HTR-8/SVneo (cell line): ENCODE results near the gene ACOT7.
"Not testable (repeated sequence)": the region's sequence is repeated elsewhere in the genome, so short reads cannot be mapped to it uniquely, and the experiment has no call there.

ENCODE experiments used
- DNase-seq: peaks from one replicate; pipeline ENCODE4 v3.0.0; 2011; ENCODE audit warnings: low spot score, mixed read lengths; ENCODE audit not compliant: insufficient read length
- FAIRE-seq: peaks from 2 replicates; lab custom pipeline; 2011; peaks lifted over from hg19 to GRCh38; lab: Jason Lieb, UNC

ACOT7 gene

GRCh38 chr1:6393400-6394187, at the start of gene ACOT7:
TSS of gene ACOT7 (minus strand) at chr1:6393767. CDS start at chr1:6393399, 368 bp downstream.
- peak; percentile 78 for DNase-seq
- no peak for FAIRE-seq

GRCh38 chr1:6441586-6441985, 48.0 kb upstream of the ACOT7 start:
- FAIRE-seq = no peak
- no peak for DNase-seq

DNA sequence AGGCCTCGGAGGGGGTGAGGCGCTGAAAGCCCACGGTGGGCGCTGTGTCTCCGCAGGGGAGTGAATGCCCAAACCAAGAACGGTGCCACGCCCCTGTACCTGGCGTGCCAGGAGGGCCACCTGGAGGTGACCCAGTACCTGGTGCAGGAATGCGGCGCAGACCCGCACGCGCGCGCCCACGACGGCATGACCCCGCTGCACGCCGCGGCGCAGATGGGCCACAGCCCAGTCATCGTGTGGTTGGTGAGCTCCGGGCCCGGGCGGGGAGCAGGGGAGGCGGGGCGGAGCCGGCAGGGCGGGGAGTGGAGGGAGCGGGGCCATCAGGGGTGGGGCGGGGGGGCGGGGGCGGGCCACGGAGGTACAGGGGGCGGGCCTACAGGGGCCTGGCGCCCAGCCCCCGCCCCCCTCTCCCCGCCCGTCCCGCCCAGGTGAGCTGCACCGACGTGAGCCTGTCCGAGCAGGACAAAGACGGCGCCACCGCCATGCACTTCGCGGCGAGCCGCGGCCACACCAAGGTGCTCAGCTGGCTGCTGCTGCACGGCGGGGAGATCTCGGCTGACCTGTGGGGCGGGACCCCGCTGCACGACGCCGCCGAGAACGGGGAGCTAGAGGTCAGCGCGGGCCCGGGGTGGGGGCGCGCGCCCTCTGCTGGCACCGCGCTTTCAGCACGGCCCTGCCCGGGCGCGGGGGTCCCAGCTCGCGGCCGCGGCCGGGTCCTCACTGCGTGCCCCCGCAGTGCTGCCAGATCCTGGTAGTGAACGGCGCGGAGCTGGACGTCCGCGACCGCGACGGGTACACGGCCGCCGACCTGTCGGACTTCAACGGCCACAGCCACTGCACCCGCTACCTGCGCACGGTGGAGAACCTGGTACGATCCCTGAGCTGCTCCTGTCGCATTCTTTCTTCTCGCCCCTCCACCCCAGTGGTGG, 46.9 kb upstream of the ACOT7 start:
- DNase-seq (peak; percentile 56), FAIRE-seq (peak; percentile 28)

DNA sequence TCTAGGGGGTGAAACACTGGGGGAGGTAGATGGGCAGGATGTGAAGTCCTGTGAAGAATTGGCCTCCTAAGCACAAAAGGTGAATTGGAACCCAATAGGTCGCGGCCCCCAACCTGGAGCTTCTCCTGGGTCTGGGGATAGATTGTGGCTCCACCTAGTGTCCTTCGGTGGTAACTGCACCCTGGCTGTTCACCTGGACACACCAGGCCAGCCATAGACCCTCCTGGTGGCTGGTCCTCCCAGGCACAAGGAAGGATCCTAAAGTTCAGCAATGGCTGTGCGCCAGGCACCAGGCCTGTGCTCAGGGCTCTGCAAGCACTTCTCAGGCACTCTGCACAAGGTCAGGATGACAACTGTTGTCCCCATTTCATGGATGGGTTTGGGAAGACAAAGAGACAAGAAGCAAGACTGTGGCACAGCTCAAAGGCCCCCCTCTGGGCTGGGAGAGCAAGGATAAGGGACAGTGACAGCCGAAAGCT, 44.5 kb upstream of the ACOT7 start:
- peak; percentile 66 for DNase-seq
- peak; percentile 36 for FAIRE-seq

DNA sequence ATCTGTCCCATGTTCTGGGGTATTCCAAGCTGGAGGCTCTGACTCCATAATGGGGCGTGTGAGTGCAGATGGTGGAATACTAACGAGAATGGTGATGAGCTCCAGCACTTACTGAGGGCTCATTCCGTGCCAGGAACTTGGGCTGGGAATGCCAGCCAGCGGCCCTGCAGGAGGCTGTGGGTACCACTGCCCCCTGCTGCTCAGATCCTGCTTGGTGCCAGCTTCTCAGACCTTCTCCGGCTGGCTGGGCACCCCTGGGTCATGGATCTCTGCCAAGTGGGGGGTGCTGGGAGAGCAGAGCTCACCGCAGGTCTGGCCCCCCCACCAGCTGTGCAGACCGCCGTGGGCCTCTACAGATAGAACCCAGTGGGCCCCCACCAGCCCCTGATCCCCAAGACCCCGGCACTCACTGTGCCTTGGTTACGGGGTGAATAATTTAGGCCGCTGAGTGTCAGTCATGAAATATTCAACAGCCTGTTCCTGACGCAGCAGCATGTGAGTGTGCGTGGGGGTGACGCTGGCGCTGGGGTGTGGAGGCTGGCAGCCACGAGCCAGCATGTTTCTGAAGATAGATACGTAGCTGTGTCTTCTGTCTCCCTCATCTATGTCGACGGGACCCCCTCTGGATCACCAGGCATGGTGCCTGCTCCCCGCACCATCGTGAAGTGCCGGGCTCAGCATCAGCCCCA, 43.6 kb upstream of the ACOT7 start:
- DNase-seq, FAIRE-seq: not testable (repeated sequence)

DNA sequence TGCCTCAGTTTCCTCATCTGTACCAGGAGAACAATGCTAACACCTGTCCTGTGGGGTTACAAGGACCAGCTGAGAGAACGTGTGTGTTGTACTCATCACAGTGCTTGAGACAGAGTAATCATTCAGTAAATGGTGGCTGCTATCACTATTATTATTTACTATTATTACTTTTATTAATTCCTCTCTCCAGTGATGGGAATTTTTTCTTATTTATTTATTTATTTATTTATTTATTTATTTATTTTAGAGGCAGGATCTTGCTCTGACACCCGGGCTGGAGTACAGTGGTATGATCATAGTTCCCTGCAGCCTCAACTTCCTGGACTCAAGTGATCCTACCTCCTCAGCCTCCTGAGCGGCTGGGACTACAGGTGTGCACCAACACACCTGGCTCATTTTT, 42.7 kb upstream of the ACOT7 start:
- FAIRE-seq, DNase-seq: not testable (repeated sequence)

GRCh38 chr1:6435547-6435946, 42.0 kb upstream of the ACOT7 start:
- FAIRE-seq = no peak
- DNase-seq = no peak

DNA sequence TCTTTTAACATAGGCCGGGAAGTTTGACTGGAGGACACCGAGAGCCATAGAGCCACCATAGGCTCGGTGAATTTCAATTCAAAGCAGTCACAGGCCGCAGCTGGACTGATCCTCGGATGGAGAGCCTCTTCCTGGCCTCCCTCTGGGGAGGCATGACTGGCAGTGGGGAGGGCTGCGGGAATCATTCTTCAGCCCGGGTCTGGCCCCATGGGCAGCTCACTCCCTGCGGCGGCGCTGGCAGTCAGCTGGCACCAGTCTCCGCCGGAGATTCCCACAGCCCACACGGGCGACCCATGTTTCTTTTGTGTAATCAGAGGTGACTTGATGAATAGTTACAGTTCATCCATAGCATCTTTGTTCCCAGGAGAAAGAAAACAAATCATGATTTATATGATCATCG, 41.6 kb upstream of the ACOT7 start:
- FAIRE-seq (no peak), DNase-seq (no peak)

GRCh38 chr1:6434186-6434585, 40.6 kb upstream of the ACOT7 start:
- DNase-seq (no peak), FAIRE-seq (no peak)

- not testable (repeated sequence) for DNase-seq
- FAIRE-seq = peak; percentile 26
Measured at GRCh38 chr1:6431645-6432579, 38.3 kb upstream of the ACOT7 start.

GRCh38 chr1:6429660-6430411, 36.3 kb upstream of the ACOT7 start:
- peak; percentile 80 for FAIRE-seq

GRCh38 chr1:6428453-6428852, 34.9 kb upstream of the ACOT7 start:
- DNase-seq = not testable (repeated sequence)
- peak; percentile 74 for FAIRE-seq

More at GRCh38 chr1:6429660-6430411, 36.3 kb upstream of the ACOT7 start:
- DNase-seq = not testable (repeated sequence)

DNA sequence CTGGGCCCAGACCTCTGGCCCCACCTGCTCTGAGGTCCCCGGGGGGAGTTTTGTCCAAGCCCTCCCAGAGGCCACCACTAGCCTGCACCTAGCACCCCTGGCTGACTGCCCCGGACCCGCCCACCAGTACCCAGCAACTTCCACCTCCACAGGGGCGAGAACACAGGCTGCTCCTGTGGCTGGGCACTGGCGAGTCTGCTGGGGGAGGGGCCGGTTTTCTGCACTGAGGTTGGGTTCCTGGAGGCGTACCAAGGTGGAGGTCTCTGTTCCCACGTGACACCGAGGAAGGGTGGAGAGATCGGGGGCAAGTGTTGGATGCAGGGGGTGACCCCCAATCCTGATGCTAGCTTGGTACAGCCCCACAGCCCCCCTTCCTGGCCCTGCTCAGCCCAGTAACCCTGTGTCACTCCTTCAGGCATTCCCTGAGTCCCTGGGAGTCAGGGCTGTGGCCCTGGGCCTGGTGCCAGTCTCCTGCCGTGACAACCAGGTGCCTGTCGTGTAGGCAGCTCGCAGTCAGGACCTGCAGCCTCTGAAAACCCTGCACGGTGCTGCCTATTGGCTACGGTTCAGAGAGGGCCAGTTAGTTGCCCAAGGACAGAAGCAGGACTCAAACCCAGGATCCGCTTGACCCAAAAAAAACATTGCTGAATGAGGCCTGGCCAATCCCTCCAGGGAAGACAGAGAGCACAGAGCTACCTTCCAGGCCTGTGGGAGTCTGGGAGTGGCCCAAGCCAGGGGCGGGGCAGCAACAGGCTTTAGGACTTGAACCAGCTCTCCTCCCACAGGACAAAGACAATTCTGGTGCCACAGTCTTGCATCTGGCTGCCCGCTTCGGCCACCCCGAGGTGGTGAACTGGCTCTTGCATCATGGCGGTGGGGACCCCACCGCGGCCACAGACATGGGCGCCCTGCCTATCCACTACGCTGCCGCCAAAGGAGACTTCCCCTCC, 34.1 kb upstream of the ACOT7 start:
- no peak for FAIRE-seq

GRCh38 chr1:6426972-6427350, 33.4 kb upstream of the ACOT7 start:
- no peak for FAIRE-seq

More for the DNA sequence above, 34.1 kb upstream of the ACOT7 start:
- no peak for DNase-seq

DNA sequence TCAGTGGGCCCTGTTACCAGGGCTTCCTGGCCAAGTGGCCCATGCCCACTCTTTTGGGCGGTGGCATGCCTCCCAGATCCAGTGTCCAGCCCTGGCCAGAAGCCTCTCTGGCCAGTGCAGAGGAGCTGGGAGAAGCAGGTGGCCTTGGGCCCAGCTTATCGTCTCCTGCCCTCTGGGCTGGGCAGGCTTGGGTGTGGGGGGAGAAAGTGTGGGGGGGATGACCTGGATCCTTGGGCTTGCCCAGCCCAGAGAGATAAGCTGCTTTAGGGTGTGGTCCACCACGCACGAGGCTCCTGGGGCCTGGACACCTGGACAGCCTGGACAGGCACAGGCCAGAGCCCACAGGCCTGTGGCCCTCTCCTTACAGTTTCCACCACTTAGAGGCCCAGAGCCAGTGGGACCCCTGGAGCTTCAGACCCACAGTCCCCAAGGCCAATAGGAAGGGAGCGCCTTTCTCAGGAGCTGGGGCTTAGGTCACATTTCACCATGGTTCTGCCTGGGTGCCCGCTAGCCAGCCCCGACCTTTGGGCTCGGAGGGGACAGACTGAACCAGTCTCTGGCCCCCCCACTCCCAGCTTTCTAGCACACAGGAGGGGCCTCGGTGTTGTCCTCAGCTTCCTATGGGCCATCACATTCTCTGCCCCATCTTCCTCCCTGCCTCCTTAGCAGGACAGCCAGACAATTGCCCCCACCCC, 32.9 kb upstream of the ACOT7 start:
- FAIRE-seq (no peak), DNase-seq (no peak)

More at GRCh38 chr1:6426972-6427350, 33.4 kb upstream of the ACOT7 start:
- no peak for DNase-seq

DNA sequence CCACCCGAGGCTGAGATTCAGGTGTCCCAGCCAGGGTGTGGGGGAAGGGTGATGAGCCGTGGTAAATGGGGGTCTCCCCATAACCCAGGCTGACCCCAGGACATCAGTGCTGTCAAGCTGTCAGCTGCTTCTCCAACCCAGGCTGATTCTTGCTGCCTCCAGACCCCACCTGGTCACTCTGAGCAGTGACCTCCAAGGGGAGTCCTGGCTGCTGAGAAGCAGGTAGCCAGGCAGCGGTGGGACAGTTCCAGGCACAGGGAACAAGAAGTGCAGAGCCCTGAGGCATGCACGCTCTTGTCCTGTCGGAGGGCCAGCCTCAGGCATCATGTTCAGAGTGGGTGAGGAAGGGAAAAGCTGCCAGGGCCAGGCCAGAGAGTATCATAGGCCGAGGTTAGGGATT, 32.1 kb upstream of the ACOT7 start:
- DNase-seq (no peak), FAIRE-seq (no peak)
